CD14-positive monocyte (primary cell): ENCODE data around the gene SPATA13. TPM values are rescaled to one million over a fixed set of nuclear protein-coding genes. Genes with fewer than 3 reads are reported as not detected.

Experiments
- DNase-seq, 3 donors: peaks; one replicate each; pipeline ENCODE4 v3.0.0-alpha.2; 2011 to 2022
- H2AFZ ChIP-seq: 2 replicates; pipeline ENCODE4 v1.6.0; 2012; ENCODE audit warnings: mild to moderate bottlenecking, low read depth, low read length, inconsistent platforms; ENCODE audit not compliant: insufficient read depth, poor library complexity, severe bottlenecking
- H3K27ac ChIP-seq, 2 donors: 1 replicate in 1 of 2; 2 replicates in 1 of 2; pipeline ENCODE4 v1.5.1; 2012 to 2013; ENCODE audit warnings: low read length in 2 of 2, control low read depth in 1 of 2, inconsistent platforms in 1 of 2, low read depth in 1 of 2, mild to moderate bottlenecking in 1 of 2
- H3K27me3 ChIP-seq, 2 donors: one replicate each; pipeline versions ENCODE4 v1.6.0 to v1.6.1; 2011 to 2013; ENCODE audit warnings: low read length in 2 of 2; ENCODE audit not compliant: control insufficient read depth in 2 of 2, insufficient read depth in 2 of 2
- H3K36me3 ChIP-seq, 2 donors: replicated peaks in 1 of 2; 1 replicate in 1 of 2; 2 replicates in 1 of 2; pipeline versions ENCODE4 v1.5.1 to v1.6.1; 2012 to 2013; ENCODE audit warnings: low read length in 2 of 2, control low read depth in 1 of 2, inconsistent platforms in 1 of 2, mild to moderate bottlenecking in 1 of 2; ENCODE audit not compliant: insufficient read depth in 2 of 2, control insufficient read depth in 1 of 2
- H3K4me1 ChIP-seq, 2 donors: 1 replicate in 1 of 2; 2 replicates in 1 of 2; pipeline versions ENCODE4 v1.5.1 to v1.6.1; 2012 to 2013; ENCODE audit warnings: low read length in 2 of 2, control low read depth in 1 of 2, inconsistent platforms in 1 of 2, mild to moderate bottlenecking in 1 of 2, moderate library complexity in 1 of 2; ENCODE audit not compliant: insufficient read depth in 2 of 2, control insufficient read depth in 1 of 2
- H3K4me2 ChIP-seq: replicated peaks from 2 replicates; pipeline ENCODE3; 2012; ENCODE audit warnings: low read length, moderate library complexity, mild to moderate bottlenecking; ENCODE audit not compliant: poor library complexity, severe bottlenecking; ENCODE audit errors: extremely low read depth
- H3K4me3 ChIP-seq, 3 experiments: fragments of 200-600 bp in 1 of 3; sonication (generic) in 1 of 3; replicated peaks in 1 of 3; 1 replicate in 2 of 3; 2 replicates in 1 of 3; pipeline ENCODE4 v1.5.1; 2011 to 2013; ENCODE audit warnings: low read length in 3 of 3, mild to moderate bottlenecking in 3 of 3, control low read depth in 2 of 3, low read depth in 2 of 3, inconsistent platforms in 1 of 3, moderate library complexity in 1 of 3
- H3K79me2 ChIP-seq: 2 replicates; pipeline ENCODE4 v1.6.0; 2012; ENCODE audit warnings: mild to moderate bottlenecking, control low read depth, inconsistent platforms, low read length, moderate library complexity; ENCODE audit not compliant: insufficient read depth
- H3K9ac ChIP-seq: 2 replicates; pipeline ENCODE4 v1.6.0; 2017; ENCODE audit warnings: low read length, mild to moderate bottlenecking; ENCODE audit not compliant: insufficient read depth, poor library complexity, severe bottlenecking
- H3K9me3 ChIP-seq, 2 donors: replicated peaks in 1 of 2; 1 replicate in 1 of 2; 2 replicates in 1 of 2; pipeline versions ENCODE4 v1.5.1 to v1.6.1; 2012 to 2013; ENCODE audit warnings: low read length in 2 of 2, control low read depth in 1 of 2; ENCODE audit not compliant: control insufficient read depth in 1 of 2, insufficient read depth in 1 of 2
- H4K20me1 ChIP-seq: 2 replicates; pipeline ENCODE4 v1.6.0; 2012; ENCODE audit warnings: mild to moderate bottlenecking, low read length, control low read depth, moderate library complexity; ENCODE audit not compliant: insufficient read depth
- H3K27ac Mint-ChIP-seq, 7 donors: one replicate each; pipeline ENCODE4 v1.8.0; 2020; ENCODE audit warnings: mild to moderate bottlenecking in 7 of 7, mixed read lengths in 7 of 7, moderate library complexity in 6 of 7, inconsistent platforms in 2 of 7
- H3K27me3 Mint-ChIP-seq, 3 donors: one replicate each; pipeline ENCODE4 v1.8.0; 2021 to 2022; ENCODE audit warnings: low read depth in 3 of 3, mild to moderate bottlenecking in 3 of 3, mixed read lengths in 3 of 3, moderate library complexity in 3 of 3, inconsistent platforms in 1 of 3
- H3K36me3 Mint-ChIP-seq, 2 donors: one replicate each; pipeline ENCODE4 v1.8.0; 2020; ENCODE audit warnings: mixed read lengths in 2 of 2, inconsistent platforms in 1 of 2, mild to moderate bottlenecking in 1 of 2
- H3K4me1 Mint-ChIP-seq: one replicate; pipeline ENCODE4 v1.8.0; 2020; ENCODE audit warnings: mild to moderate bottlenecking, mixed read lengths
- H3K4me3 Mint-ChIP-seq, 2 donors: one replicate each; pipeline ENCODE4 v1.8.0; 2020; ENCODE audit warnings: mild to moderate bottlenecking in 2 of 2, mixed read lengths in 2 of 2, moderate library complexity in 1 of 2
- H3K9me3 Mint-ChIP-seq, 7 donors: one replicate each; pipeline ENCODE4 v1.8.0; 2020 to 2022; ENCODE audit warnings: mixed read lengths in 7 of 7, mild to moderate bottlenecking in 6 of 7, moderate library complexity in 6 of 7, inconsistent platforms in 2 of 7
- WGBS: methylation state at CpG from one replicate; pipeline ENCODE4 v1.1.5; 2013; ENCODE audit warnings: missing lambda C conversion rate; ENCODE audit not compliant: insufficient coverage; 5-methylcytosine and 5-hydroxymethylcytosine counted together
- intact Hi-C, 2 donors: fragments of 100-400 bp; cut with micrococcal nuclease; formaldehyde crosslinking; loops; one replicate each; pipeline versions ENCODE4 v1.15.0 to v1.15.1; 2023
- polyA plus RNA-seq, 3 donors: library from polyadenylated mRNA; depleted of rRNA in 1 of 3; unstranded in 2 of 3; stranded (reverse) in 1 of 3; fragments of 300-500 nt in 2 of 3; fragments of >200 nt in 1 of 3; fragmentation: Illumina TruSeq in 2 of 3; gene quantifications; 1 replicate in 2 of 3; 2 replicates in 1 of 3; pipeline ENCODE4 v1.2.3, GENCODE V29; 2012 to 2021
- TF ChIP-seq, protein P1 (sequence below): fragments of 200-600 bp; IDR thresholded peaks from one replicate; pipeline ENCODE4 v1.8.0; 2022; ENCODE audit warnings: antibody characterized with exemption, mild to moderate bottlenecking

Gene SPATA13
- polyA plus RNA-seq, 3 donors = 9.3 to 44.7 (median 11.6) TPM

DNA sequence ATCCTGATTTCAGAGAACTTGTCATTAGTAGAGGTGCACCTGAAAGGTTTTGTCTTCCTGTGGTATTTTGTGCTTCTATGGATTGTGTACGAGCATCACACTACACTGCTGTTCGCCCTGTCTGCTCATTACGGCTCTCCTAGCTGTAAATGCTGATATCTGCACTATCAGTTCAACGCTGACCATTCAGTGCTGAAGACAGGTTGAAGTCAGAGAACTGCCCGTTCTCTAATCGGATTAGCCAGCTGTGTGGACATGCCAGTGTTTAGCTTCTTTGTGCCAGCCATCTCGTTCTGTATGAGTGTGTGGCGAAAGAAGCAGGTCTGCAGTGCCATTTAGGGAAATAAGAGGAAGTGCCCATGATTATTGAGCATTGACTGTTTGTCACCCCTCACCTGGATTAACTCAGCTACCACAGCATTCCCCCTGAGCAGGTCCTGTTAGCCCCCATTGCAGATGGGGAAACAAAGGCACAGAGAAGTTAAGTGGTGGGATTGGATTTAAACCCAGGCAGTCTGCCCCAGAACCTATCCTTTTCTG, 127.3 kb downstream of the SPATA13 start:
- Histone ChIP-seq H4K20me1 (peaks cover 5% of the 10 kb centered on the region), H3K4me2 (no peak overlapping the region), H3K36me3 (peaks cover 81 to 93% of the 10 kb centered on the region in 2 donors), H3K9ac (no peak overlapping the region), H2AFZ (no peak overlapping the region), H3K27me3 (no peaks in the 10 kb centered on the region), H3K4me3 (no peak overlapping the region), H3K4me1 (peaks cover 24 to 30% of the 10 kb centered on the region in 2 donors), H3K9me3 (no peaks in the 10 kb centered on the region), H3K79me2 (peaks cover 6% of the 10 kb centered on the region), H3K27ac (peak overlapping the region in 1 of 2 donors; percentile 71)
- Mint-ChIP-seq H3K27ac (peak overlapping the region; percentile 80 to 93 (median 88)), H3K36me3 (peaks cover 83 to 93% of the 10 kb centered on the region in 2 donors), H3K9me3 (peaks cover 0 to 2% (median 0%) of the 10 kb centered on the region in 7 donors), H3K4me3 (no peak overlapping the region), H3K4me1 (peaks cover 29% of the 10 kb centered on the region), H3K27me3 (no peaks in the 10 kb centered on the region)
- TF ChIP-seq, protein P1, sequence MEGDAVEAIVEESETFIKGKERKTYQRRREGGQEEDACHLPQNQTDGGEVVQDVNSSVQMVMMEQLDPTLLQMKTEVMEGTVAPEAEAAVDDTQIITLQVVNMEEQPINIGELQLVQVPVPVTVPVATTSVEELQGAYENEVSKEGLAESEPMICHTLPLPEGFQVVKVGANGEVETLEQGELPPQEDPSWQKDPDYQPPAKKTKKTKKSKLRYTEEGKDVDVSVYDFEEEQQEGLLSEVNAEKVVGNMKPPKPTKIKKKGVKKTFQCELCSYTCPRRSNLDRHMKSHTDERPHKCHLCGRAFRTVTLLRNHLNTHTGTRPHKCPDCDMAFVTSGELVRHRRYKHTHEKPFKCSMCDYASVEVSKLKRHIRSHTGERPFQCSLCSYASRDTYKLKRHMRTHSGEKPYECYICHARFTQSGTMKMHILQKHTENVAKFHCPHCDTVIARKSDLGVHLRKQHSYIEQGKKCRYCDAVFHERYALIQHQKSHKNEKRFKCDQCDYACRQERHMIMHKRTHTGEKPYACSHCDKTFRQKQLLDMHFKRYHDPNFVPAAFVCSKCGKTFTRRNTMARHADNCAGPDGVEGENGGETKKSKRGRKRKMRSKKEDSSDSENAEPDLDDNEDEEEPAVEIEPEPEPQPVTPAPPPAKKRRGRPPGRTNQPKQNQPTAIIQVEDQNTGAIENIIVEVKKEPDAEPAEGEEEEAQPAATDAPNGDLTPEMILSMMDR = no peak
- peak in 1 of 3 donors; percentile 18 for DNase-seq
- intact Hi-C loops = loop anchor here in 1 of 2 donors (5.0 to 10.0 kb wide), 2 partner anchors 36 to 227 kb away; partner anchors contain the start of gene PARP4
- 90% methylated on average over 6 of the region's 8 CpGs for WGBS

DNA sequence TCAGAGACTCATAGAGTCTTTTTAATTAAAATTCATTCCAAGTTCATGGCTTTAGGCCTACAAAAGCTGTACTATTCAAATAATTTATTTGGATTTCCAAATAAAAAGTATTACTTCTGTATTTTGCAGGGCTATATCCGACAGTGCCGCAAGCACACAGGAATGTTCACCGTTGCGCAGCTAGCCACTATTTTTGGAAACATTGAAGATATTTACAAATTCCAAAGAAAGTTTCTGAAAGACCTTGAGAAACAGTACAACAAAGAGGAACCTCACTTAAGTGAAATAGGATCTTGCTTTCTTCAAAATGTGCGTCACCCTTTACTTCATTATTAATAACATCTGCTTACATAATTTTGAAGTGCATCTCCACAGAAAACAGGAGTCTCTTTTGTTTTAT, 128.3 kb downstream of the SPATA13 start:
- H4K20me1 ChIP-seq = no peaks in the 10 kb centered on the region
- Mint-ChIP-seq H3K36me3 (peaks cover 82 to 93% of the 10 kb centered on the region in 2 donors), H3K27ac (peak overlapping the region; percentile 80 to 93 (median 88)), H3K27me3 (no peaks in the 10 kb centered on the region), H3K4me1 (peaks cover 26% of the 10 kb centered on the region), H3K4me3 (no peak overlapping the region), H3K9me3 (peaks cover 0 to 2% (median 0%) of the 10 kb centered on the region in 7 donors)
- peak overlapping the region; percentile 32 for H3K9ac ChIP-seq
- no peaks in the 10 kb centered on the region for H3K9me3 ChIP-seq
- intact Hi-C loops = loop anchor here in 1 of 2 donors (5.0 to 10.0 kb wide), 2 partner anchors 37 to 226 kb away; partner anchors contain the start of gene PARP4
- H3K36me3 ChIP-seq = peaks cover 79 to 93% of the 10 kb centered on the region in 2 donors
- H3K27ac ChIP-seq = peak overlapping the region in 1 of 2 donors; percentile 71
- no peak overlapping the region for H3K4me3 ChIP-seq
- no peak overlapping the region for H2AFZ ChIP-seq
- no peaks in the 10 kb centered on the region for H3K79me2 ChIP-seq
- peak; percentile 61 to 83 (median 80) for DNase-seq
- H3K4me1 ChIP-seq = peaks cover 24 to 30% of the 10 kb centered on the region in 2 donors
- no peak overlapping the region for H3K4me2 ChIP-seq
- TF ChIP-seq, protein P1 = no peak
- no peaks in the 10 kb centered on the region for H3K27me3 ChIP-seq
- WGBS = no CpG with 5 or more reads among the region's 5 CpGs
